NCI-H2107 (cell line): ENCODE data around the gene REG1A.

ENCODE experiments used
- DNase-seq: peaks from one replicate; lab custom pipeline; 2025; lab: John Stamatoyannopoulos, UW

The REG1A gene

DNA sequence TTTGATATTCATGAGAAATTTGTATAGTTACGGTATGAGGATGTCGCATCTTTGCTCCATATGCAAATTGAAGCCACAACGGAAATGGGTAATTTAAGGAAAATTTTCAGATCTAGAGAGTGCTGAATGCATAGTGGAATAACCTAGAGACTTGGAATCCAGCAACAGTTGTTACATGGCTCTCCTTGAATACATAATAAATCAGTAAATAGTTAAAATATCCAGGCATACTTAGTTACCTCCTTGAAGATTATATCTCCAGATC, 5.4 kb downstream of the REG1A start:
- no peak for DNase-seq

GRCh38 chr2:79128406-79128805, 8.1 kb downstream of the REG1A start:
- no peak for DNase-seq

DNA sequence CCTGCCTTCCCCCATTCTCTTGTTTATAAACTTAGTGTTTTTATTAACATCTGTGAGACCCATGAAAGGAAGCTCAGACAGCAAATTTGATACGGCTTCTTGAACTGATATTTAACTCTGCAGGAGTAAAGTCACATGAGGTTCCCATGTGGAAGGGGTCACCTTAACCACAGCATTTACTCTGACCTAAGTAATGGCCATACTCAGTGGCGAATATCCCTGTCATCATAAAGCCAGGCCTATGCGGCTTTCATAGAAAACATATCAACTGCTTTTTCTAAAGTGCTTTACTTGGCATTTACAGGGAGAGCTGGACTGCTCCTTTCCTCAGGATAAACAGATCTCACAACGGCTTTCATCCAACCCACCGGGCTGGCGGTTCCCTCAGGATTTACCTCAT, 9.0 kb downstream of the REG1A start:
- no peak for DNase-seq

DNA sequence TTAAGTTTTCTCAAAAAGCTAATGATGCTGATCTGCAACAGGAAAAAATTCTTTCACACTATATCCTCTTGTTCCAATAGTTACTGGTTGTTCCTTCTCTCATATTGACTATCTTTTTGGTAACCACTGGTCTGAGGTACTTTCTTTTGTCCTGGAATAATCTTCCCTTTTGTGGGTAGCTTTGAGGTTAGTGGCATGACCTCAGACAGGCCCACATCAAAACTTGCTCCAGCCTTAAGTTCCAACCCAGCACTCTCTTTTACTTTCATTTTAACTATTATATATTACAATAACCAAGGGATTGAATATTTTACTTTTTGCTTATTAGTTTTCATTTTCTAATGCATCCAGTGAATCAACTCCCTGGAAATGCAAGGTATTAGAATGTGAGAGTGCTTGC, 9.5 kb downstream of the REG1A start:
- DNase-seq, result no peak

DNA sequence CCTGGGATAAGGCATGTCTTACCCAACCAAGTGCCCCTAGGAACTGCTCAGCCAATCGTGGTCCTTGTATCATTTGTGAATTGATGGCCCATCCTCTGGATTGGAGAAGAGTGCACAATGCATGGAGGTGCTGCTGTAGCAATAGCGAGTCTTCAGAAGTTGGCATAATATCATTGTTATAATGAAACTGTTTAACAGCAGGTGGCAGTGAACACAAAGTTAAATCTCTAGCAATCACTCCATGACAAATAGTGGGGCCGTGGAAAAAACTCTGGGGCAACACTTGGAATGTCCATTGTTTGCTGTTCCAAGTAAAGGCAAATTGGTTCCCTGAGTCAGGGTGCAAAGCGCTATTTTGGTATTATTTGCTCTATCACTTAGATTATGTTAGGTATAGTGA, 11.4 kb downstream of the REG1A start:
- no peak for DNase-seq

- no peak for DNase-seq
Observed at GRCh38 chr2:79138385-79138784, 18.1 kb downstream of the REG1A start.

GRCh38 chr2:79139423-79139822, 19.1 kb downstream of the REG1A start:
- DNase-seq, result no peak

- DNase-seq, result no peak
Observed at GRCh38 chr2:79155826-79156476, 35.7 kb downstream of the REG1A start.

DNA sequence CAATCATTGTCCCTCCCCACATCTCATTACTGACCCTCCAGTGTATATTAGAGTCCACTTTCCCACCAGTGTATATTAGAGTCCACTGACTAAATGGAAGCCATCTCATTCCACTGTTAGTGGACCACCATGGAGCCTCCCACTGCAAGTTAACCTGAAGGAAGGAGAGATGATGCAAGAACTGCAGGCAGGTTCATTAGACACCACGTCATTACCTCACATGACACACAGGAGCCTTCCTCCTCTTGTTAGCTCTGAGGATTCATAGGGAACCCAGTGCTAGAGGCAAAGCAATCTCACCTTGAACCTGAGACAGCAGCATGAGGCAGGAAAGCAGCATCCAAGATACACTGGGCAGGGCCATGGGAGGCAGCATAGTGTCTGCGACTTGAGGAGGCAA, 38.7 kb downstream of the REG1A start:
- no peak for DNase-seq

DNA sequence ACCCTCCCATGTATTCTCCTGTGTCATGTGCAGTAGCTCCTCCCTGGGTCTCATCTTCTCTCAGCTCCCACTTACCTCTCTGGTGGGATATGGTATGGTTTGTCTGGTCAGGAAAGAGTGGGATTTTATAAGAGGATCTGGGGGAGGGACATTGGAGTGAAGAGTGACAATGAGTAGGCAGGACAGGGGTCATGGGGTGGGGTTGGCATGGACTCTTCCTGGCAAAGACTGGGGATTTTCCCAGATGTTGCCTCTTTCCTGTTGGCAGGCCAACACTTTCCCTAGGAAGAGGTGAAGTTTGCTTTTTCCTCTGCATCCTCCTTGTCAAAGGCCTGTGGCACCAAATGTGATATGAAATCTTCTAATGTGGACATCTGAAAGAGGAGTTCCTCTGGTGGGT, 39.4 kb downstream of the REG1A start, which contains the start of gene REG3A:
Gene REG3A (minus strand): TSS at position 101 of the 400 bp plus-strand sequence. CDS start 348 bp downstream, outside the sequence.
- DNase-seq, result no peak

- no peak for DNase-seq
Observed at GRCh38 chr2:79162132-79162531, 41.8 kb downstream of the REG1A start.

GRCh38 chr2:79162801-79163200, 42.5 kb downstream of the REG1A start:
- no peak for DNase-seq

DNA sequence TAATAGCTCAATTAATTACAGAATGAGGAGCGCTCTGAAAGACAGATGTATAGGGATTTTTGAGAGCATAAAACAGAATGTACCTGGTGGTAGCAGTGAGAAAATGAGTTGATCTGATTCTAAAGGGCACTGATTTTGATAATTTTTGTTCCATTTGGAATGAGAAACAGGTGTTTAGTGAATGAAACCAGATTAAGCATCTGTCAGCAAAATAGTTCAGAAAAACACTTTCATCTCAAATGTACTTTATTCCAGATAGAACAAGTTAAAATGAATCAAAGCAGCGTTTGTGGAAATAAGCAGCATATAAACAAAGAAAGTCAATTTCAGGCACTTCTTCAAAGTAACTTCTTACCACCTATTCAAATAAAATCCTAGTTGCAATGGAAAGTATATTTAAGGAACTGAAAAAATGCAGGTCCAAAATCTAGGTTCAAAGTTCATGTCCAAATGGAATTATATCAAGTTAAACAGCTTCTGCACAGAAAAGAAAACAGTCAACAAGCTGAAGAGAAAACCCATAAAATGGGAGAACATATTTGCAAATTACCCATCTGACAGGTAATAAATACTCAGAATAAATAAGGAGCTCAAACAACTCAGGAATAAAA, 51.2 kb downstream of the REG1A start:
- DNase-seq, result no peak
